ENCODE results near the gene SUMF2.
A peak's percentile ranks its signal among the peaks of the same experiment; 100 is the strongest.

- TF ChIP-seq POLR2A (IDR thresholded peaks at IDR 0.05; ENCODE audit: low read depth, low read length) (no peak), CTCF (IDR thresholded peaks at IDR 0.05; ENCODE audit: extremely low read depth in 1 of 2, insufficient read depth in 1 of 2, low read depth in 1 of 2, low read length in 2 of 2) (peak; percentile 36 to 74), POLR2AphosphoS5 (IDR thresholded peaks at IDR 0.05; ENCODE audit: insufficient read depth, low read depth, low read length) (no peak), GATA2 (IDR thresholded peaks at IDR 0.05; ENCODE audit: insufficient read depth, insufficient read length, low read depth, low read length) (no peak), MYC (IDR thresholded peaks at IDR 0.05; ENCODE audit: low read depth, low read length) (no peak), EZH2 (IDR thresholded peaks at IDR 0.05; ENCODE audit: borderline replicate concordance, low read depth, low read length, severe bottlenecking) (no peak), MAX (IDR thresholded peaks at IDR 0.05; ENCODE audit: insufficient read depth, insufficient read length) (no peak), FOS (IDR thresholded peaks at IDR 0.05; ENCODE audit: borderline replicate concordance, insufficient read depth, low read length) (no peak)
These were observed 28.9 kb downstream of the SUMF2 start, which contains the start of gene PHKG1 for GRCh38 chr7:56092789-56093531.
